Epithelial cell of esophagus (primary cell): ENCODE results near the gene MMP25.

Experiments
- DNase-seq: peaks from one replicate; pipeline ENCODE4 v3.0.0; 2010; ENCODE audit warnings: low read depth
- H3K4me3 ChIP-seq: 2 replicates; pipeline ENCODE4 v1.5.1; 2011; ENCODE audit warnings: mild to moderate bottlenecking, low read length, control low read depth
- TF ChIP-seq, protein P1 (sequence below): IDR thresholded peaks from 2 replicates; pipeline ENCODE4 v1.5.1; 2011; ENCODE audit warnings: low read depth, mild to moderate bottlenecking, low read length, control low read depth, inconsistent platforms; ENCODE audit not compliant: insufficient read depth; ENCODE audit errors: missing control alignments

The MMP25 gene

DNA sequence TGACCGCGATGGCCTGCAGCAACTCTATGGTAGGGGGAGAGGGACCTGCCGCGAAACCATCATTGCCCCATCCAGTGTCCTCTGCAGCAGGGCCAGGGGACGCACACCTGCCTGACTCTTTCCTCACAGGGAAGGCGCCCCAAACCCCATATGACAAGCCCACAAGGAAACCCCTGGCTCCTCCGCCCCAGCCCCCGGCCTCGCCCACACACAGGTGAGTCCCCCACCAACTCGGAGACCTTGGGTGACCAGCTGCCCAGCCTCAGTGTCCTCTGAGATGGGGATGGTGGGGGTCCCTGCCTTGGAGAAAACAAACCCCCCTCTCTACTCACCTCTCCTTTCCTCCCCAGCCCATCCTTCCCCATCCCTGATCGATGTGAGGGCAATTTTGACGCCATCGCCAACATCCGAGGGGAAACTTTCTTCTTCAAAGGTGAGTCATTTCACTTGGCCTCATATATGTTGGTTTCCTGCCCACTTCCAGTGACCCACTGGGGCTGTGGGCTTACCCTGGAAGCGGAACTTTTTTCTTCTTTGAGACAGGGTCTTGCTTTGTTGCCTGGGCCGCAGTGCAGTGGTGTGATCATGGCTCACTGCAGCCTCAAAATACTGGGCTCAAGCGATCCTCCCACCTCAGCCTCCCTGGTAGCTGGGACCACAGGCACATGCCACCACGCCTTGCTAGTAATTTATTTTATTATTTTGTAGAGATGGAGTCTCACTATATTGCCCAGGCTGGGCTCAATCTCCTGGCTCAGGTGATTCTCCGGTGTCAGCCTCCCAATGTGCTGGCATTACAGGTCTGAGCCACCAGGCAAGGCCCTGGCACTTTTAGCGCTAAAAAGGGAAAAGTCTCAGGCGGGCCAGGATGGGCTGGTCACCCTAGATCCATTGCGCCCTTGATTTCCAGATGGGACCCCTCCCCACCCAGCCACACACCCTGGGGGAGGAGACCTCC is 11.1 kb downstream of the MMP25 start:
- DNase-seq = no peak
- H3K4me3 ChIP-seq = no peak overlapping the region
- TF ChIP-seq, protein P1, sequence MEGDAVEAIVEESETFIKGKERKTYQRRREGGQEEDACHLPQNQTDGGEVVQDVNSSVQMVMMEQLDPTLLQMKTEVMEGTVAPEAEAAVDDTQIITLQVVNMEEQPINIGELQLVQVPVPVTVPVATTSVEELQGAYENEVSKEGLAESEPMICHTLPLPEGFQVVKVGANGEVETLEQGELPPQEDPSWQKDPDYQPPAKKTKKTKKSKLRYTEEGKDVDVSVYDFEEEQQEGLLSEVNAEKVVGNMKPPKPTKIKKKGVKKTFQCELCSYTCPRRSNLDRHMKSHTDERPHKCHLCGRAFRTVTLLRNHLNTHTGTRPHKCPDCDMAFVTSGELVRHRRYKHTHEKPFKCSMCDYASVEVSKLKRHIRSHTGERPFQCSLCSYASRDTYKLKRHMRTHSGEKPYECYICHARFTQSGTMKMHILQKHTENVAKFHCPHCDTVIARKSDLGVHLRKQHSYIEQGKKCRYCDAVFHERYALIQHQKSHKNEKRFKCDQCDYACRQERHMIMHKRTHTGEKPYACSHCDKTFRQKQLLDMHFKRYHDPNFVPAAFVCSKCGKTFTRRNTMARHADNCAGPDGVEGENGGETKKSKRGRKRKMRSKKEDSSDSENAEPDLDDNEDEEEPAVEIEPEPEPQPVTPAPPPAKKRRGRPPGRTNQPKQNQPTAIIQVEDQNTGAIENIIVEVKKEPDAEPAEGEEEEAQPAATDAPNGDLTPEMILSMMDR = no peak

GRCh38 chr16:3058139-3059030 is 12.0 kb downstream of the MMP25 start:
- DNase-seq = peak; percentile 64

GRCh38 chr16:3059041-3059722 is 12.8 kb downstream of the MMP25 start:
- TF ChIP-seq, protein P1 = peak; percentile 54
- peak overlapping the region; percentile 69 for H3K4me3 ChIP-seq
- peak; percentile 77 for DNase-seq

More at GRCh38 chr16:3058139-3059030, 12.0 kb downstream of the MMP25 start:
- H3K4me3 ChIP-seq = peak overlapping the region; percentile 69
- TF ChIP-seq, protein P1 = peak; percentile 39

GRCh38 chr16:3059723-3060242 is 13.4 kb downstream of the MMP25 start:
- no peak for DNase-seq
- H3K4me3 ChIP-seq = peak overlapping the region; percentile 69
- TF ChIP-seq, protein P1 = no peak

- no peak for DNase-seq
- H3K4me3 ChIP-seq = no peak overlapping the region
- TF ChIP-seq, protein P1 = no peak
These were observed 14.2 kb downstream of the MMP25 start for GRCh38 chr16:3060339-3061127.
